ENCODE results near the gene TSPAN12.

The TSPAN12 gene

GRCh38 chr7:120869700-120870099 lies 11.8 kb upstream of the TSPAN12 start:
- TF ChIP-seq CTCF (conservative IDR thresholded peaks at IDR 0.05; ENCODE audit: low read depth, low read length), result no peak
- no peak overlapping the region for H3K4me2 ChIP-seq
- no peaks in the 10 kb centered on the region for H4K20me1 ChIP-seq (ENCODE audit: insufficient read depth)
- no peaks in the 10 kb centered on the region for H3K36me3 ChIP-seq (ENCODE audit: insufficient read depth)
- H3K9ac ChIP-seq, result no peak overlapping the region
- no peak overlapping the region for H3K4me3 ChIP-seq (IDR thresholded peaks at IDR 0.05; ENCODE audit: insufficient read depth, low read depth, low read length)
- no peaks in the 10 kb centered on the region for H3K27me3 ChIP-seq (ENCODE audit: insufficient read depth, low read depth)
- H2AFZ ChIP-seq (ENCODE audit: low read depth), result no peak overlapping the region
- H3K27ac ChIP-seq, result no peak overlapping the region
- no peaks in the 10 kb centered on the region for H3K4me1 ChIP-seq (ENCODE audit: low read depth, poor library complexity, severe bottlenecking)
- no peaks in the 10 kb centered on the region for H3K79me2 ChIP-seq (ENCODE audit: insufficient read depth, low read depth)

- TF ChIP-seq CTCF (conservative IDR thresholded peaks at IDR 0.05; ENCODE audit: low read depth, low read length), result no peak
- Histone ChIP-seq H3K27me3 (ENCODE audit: insufficient read depth, low read depth) (no peaks in the 10 kb centered on the region), H3K4me1 (ENCODE audit: low read depth, poor library complexity, severe bottlenecking) (no peaks in the 10 kb centered on the region), H3K79me2 (ENCODE audit: insufficient read depth, low read depth) (no peaks in the 10 kb centered on the region), H4K20me1 (ENCODE audit: insufficient read depth) (no peaks in the 10 kb centered on the region), H3K9ac (no peak overlapping the region), H2AFZ (ENCODE audit: low read depth) (no peak overlapping the region), H3K4me3 (IDR thresholded peaks at IDR 0.05; ENCODE audit: insufficient read depth, low read depth, low read length) (no peak overlapping the region), H3K27ac (no peak overlapping the region), H3K36me3 (ENCODE audit: insufficient read depth) (no peaks in the 10 kb centered on the region), H3K4me2 (no peak overlapping the region)
Observed at GRCh38 chr7:120867932-120868331, 10.0 kb upstream of the TSPAN12 start.

- H3K9ac ChIP-seq, result no peak overlapping the region
- TF ChIP-seq CTCF (conservative IDR thresholded peaks at IDR 0.05; ENCODE audit: low read depth, low read length), result no peak
Observed at GRCh38 chr7:120865191-120865981, 7.4 kb upstream of the TSPAN12 start.

GRCh38 chr7:120864141-120864900 lies 6.4 kb upstream of the TSPAN12 start:
- Histone ChIP-seq H3K27me3 (ENCODE audit: insufficient read depth, low read depth) (no peaks in the 10 kb centered on the region), H3K4me2 (no peak overlapping the region), H4K20me1 (ENCODE audit: insufficient read depth) (no peaks in the 10 kb centered on the region), H2AFZ (ENCODE audit: low read depth) (no peak overlapping the region), H3K4me3 (IDR thresholded peaks at IDR 0.05; ENCODE audit: insufficient read depth, low read depth, low read length) (no peak overlapping the region), H3K4me1 (ENCODE audit: low read depth, poor library complexity, severe bottlenecking) (no peaks in the 10 kb centered on the region), H3K27ac (no peak overlapping the region), H3K36me3 (ENCODE audit: insufficient read depth) (no peaks in the 10 kb centered on the region), H3K9ac (no peak overlapping the region), H3K79me2 (ENCODE audit: insufficient read depth, low read depth) (no peaks in the 10 kb centered on the region)
- no peak for TF ChIP-seq CTCF (conservative IDR thresholded peaks at IDR 0.05; ENCODE audit: low read depth, low read length)

More at GRCh38 chr7:120865191-120865981, 7.4 kb upstream of the TSPAN12 start:
- Histone ChIP-seq H3K36me3 (ENCODE audit: insufficient read depth) (no peaks in the 10 kb centered on the region), H3K27me3 (ENCODE audit: insufficient read depth, low read depth) (no peaks in the 10 kb centered on the region), H3K4me3 (IDR thresholded peaks at IDR 0.05; ENCODE audit: insufficient read depth, low read depth, low read length) (no peak overlapping the region), H4K20me1 (ENCODE audit: insufficient read depth) (no peaks in the 10 kb centered on the region), H3K27ac (no peak overlapping the region), H3K4me1 (ENCODE audit: low read depth, poor library complexity, severe bottlenecking) (no peaks in the 10 kb centered on the region), H2AFZ (ENCODE audit: low read depth) (no peak overlapping the region), H3K4me2 (no peak overlapping the region), H3K79me2 (ENCODE audit: insufficient read depth, low read depth) (no peaks in the 10 kb centered on the region)

Measured in KMS-11 (cell line).